HG02884 (cell line): ENCODE data around the gene CCBE1.

Experiments
- ATAC-seq: cut with Tn5 transposase; IDR thresholded peaks from one replicate; pipeline ENCODE4 v1.9.1; 2021; ENCODE audit warnings: mild to moderate bottlenecking, moderate library complexity; ENCODE audit not compliant: unreplicated experiment

Gene CCBE1

GRCh38 chr18:59623456-59624368 is 73.5 kb downstream of the CCBE1 start:
- no peak for ATAC-seq

- ATAC-seq: no peak
Measured at GRCh38 chr18:59621027-59621426, 76.2 kb downstream of the CCBE1 start.

GRCh38 chr18:59620381-59620780 is 76.8 kb downstream of the CCBE1 start:
- no peak for ATAC-seq

- ATAC-seq: no peak
Measured at GRCh38 chr18:59619816-59620215, 77.4 kb downstream of the CCBE1 start.

- ATAC-seq: no peak
Measured at GRCh38 chr18:59617468-59617932, 79.7 kb downstream of the CCBE1 start.

- ATAC-seq: no peak
Measured at GRCh38 chr18:59616501-59616900, 80.7 kb downstream of the CCBE1 start.

- ATAC-seq: no peak
Measured at GRCh38 chr18:59613903-59614302, 83.3 kb downstream of the CCBE1 start.

GRCh38 chr18:59612381-59612780 is 84.8 kb downstream of the CCBE1 start:
- ATAC-seq: no peak

- ATAC-seq: no peak
Measured at GRCh38 chr18:59610546-59611140, 86.6 kb downstream of the CCBE1 start.

GRCh38 chr18:59609654-59610053 is 87.6 kb downstream of the CCBE1 start:
- no peak for ATAC-seq

- no peak for ATAC-seq
Measured at GRCh38 chr18:59607471-59607870, 89.8 kb downstream of the CCBE1 start.

- ATAC-seq: no peak
Measured at GRCh38 chr18:59607078-59607379, 90.2 kb downstream of the CCBE1 start.

GRCh38 chr18:59606193-59607077 is 90.8 kb downstream of the CCBE1 start:
- ATAC-seq: no peak

GRCh38 chr18:59605633-59606192 is 91.5 kb downstream of the CCBE1 start:
- ATAC-seq: no peak

- ATAC-seq: no peak
Measured at GRCh38 chr18:59604877-59605276, 92.3 kb downstream of the CCBE1 start.

GRCh38 chr18:59597049-59597448 is 100.2 kb downstream of the CCBE1 start:
- ATAC-seq: no peak

GRCh38 chr18:59593291-59593717 is 103.9 kb downstream of the CCBE1 start:
- ATAC-seq: no peak

- ATAC-seq: no peak
Measured at GRCh38 chr18:59592624-59593023, 104.6 kb downstream of the CCBE1 start.

- ATAC-seq: no peak
Measured at GRCh38 chr18:59582395-59582794, 114.8 kb downstream of the CCBE1 start.

GRCh38 chr18:59579509-59579908 is 117.7 kb downstream of the CCBE1 start:
- no peak for ATAC-seq

GRCh38 chr18:59577386-59577655 is 119.9 kb downstream of the CCBE1 start:
- ATAC-seq: no peak
